Stimulated activated CD4-positive, alpha-beta T cell treated with anti-CD3 and anti-CD28 coated beads, Interleukin-1b, Interleukin-23, amount 100 ng/mL, for 24 hours (primary cell): ENCODE measurements around the gene ETFBKMT.
A peak's percentile ranks its signal among the peaks of the same experiment; 100 is the strongest.
"Not testable (repeated sequence)": the region's sequence is repeated elsewhere in the genome, so short reads cannot be mapped to it uniquely, and the experiment has no call there.

Experiments
- DNase-seq, 4 experiments: peaks; one replicate each; pipeline ENCODE4 v3.0.0-alpha.2; 2020; ENCODE audit warnings: low read depth in 4 of 4, low spot score in 1 of 4

Gene ETFBKMT

DNA sequence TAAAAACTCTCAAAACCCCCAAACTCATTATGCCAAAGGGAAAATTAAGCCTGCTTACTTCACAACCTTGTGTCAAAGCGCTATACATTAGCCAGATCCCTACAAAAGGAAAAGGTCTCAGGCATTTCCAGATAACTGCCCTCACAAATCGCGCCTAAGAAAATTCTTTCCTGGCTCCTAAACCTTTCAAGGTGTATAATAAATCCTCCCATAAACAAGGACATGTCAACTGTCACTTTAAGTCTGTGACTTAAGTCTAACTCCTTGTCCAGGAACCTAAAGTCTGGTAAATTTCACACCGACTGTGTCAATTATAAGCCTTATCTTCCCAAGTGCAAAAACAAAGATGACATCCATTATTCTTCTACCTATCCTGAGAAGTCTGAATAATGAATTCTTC, 4.3 kb upstream of the ETFBKMT start:
- DNase-seq: no peak

DNA sequence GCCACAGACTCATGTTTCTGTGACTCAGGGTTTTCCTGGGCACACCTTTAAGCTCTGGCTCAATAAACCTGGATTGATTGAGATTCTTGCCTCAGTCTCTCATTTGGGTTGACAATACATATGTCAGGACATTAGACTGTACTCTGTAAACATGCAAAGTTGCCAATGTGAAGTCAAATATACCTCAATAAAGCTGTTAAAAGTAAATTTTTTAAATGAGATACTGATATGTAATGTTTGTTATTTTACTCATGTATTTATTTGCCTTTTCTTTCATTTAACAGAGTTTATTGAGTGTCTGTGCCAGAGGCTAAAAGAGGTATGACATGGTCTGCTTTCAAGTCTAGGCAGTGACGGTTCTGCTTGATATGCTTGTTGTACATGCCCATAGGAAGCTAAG, 3.7 kb upstream of the ETFBKMT start:
- no peak for DNase-seq

DNA sequence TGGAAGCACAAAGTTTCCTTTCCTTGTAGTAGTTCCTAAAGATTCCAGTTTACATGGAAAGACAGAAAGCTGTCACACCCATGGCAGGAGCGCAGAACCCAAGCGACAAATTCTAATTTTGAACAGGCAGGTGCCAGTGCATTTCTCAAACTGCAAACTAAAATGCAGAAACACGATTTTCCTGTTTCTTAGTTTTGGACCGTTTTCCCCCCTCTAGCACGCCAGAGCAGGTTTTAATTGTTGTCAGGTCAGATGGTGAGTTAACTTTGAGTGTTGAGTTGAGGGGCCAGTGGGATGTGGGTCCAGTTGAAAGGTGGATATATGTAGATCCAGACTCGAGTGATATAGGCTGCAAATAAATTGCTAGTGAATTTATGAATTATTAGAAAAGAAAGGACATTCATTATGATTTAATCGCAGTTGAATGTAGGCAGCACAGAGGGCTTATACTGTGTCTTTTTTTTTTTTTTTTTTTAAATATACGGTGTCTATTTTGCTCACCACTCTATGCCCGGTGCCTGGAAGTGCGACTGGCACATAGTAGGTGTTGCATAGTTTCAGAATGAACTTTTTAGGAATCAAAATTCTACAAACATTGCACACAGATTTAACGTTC, 909 bp upstream of the ETFBKMT start:
- no peak for DNase-seq

DNA sequence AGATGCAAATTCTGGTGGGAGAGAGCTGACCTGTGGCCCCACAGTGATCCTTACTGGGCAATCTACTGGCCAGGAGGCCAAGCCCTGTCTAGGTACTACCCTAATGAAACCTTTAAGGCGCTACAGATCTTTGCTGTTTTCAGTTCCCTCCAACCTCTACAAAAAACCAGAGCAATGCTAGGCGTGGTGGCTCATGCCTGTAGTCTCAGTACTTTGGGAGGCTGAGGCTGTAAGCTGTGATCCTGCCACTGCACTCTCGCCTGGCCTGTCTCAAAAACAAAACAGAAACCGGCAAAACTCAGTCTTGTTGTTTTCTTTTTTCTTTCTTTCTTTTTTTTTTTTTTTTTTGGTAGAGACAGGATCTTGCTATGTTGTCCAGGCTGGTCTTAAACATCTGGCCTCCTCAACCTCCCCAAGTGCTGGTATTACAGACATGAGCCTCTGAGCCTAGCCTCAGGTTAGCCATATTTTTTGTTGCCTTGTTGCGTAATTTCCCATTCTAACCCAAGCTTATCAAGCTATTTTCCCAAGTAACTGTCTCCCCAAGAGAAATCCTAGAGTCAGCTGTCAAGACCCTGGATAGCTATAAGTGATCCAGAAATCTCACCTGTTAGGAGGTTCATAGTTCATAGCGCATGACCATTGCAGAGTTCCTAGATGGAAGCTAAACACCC, 2.8 kb downstream of the ETFBKMT start:
- no peak for DNase-seq

DNA sequence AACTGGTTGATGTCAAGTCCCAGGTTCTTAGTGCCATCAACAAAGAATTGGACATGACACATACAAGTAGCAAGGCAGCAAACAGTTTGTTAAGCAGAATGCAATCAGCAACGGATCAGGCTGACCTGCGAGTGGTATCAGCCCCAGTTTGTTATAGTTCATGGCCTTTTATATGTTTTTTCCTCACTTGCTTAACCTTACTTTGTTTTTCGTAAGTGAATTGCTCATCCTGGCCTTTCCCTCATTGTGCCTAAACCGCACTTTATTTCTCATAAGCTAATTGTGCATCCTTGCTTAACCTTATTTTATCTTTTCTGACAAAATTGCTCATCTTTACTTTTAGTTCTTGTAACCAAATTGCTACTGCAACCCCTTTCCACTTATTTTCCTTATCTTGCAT, 4.1 kb downstream of the ETFBKMT start:
- no peak for DNase-seq

DNA sequence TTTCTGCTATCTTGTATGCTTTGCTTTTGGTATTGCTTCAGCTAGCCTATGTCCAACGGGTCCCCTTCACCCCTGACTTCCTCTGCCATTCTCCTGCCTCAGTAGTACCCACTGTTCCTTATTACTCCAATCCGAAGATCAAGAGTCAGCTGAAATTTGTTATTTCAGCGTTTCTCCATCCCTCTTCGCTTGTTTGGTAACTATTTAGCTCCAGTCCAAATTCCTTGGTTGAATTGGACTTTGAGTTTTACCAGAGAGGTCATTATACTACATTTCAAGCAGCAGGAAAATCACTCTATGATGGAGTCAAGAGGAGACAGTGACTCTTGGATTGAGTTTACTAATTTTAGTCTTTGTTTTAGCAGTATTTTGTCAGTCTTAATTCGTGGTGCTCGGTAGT, 4.5 kb downstream of the ETFBKMT start:
- DNase-seq: no peak

DNA sequence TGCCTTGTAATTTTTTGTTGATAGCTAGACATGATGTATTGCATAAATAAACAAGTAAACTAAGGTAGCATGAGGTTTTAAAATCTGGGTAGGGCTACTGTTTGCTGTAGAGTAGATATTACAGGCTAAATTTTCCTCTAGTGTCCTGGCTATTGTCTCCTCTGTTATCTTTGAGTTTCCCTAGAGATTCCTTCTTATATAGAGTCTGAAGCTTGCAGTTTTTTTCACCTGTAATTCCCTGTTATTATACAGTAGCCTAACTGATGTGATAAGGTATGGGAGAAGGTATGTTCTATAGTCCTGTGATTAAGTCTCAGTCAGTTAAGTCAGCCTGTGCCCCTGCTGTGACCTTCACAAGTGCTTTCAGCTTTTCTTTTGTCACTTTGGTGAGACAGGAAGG, 9.5 kb downstream of the ETFBKMT start:
- DNase-seq: no peak

DNA sequence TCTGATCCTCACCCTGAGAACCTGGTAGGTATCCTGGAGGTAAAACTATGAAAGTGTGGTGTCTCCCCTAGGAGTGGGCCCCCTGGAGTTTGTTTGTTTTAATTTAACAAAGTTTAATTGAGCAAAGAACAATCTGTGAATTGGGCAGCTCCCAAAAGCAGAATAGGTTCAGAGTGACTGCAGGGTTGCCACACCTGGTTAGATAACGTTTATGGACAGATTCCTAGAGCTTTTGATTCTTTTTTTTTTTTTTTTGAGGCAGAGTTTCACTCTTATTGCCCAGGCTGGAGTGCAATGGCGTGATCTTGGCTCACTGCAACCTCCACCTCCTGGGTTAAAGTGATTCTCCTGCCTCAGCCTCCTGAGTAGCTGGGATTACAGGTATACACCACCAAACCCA, 10.1 kb downstream of the ETFBKMT start:
- not testable (repeated sequence) for DNase-seq

DNA sequence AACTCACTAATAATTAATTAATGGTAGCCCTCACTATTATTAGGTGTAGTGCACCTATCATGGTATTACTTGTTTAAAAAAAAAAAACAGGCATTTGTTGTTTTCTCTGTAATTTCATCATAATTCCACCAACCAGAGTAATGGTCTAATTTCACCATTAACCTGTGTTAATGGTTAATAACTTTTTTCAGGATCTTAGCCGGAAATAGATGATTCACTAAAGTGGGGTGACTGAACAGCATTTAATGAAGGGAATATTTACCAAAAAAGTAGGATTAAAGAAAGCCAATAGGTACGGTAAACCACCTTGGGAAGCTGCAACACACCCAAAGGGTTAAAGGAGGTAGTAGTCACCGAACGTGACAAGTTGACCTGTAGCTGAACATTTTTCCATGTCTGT, 13.0 kb downstream of the ETFBKMT start:
- no peak for DNase-seq

DNA sequence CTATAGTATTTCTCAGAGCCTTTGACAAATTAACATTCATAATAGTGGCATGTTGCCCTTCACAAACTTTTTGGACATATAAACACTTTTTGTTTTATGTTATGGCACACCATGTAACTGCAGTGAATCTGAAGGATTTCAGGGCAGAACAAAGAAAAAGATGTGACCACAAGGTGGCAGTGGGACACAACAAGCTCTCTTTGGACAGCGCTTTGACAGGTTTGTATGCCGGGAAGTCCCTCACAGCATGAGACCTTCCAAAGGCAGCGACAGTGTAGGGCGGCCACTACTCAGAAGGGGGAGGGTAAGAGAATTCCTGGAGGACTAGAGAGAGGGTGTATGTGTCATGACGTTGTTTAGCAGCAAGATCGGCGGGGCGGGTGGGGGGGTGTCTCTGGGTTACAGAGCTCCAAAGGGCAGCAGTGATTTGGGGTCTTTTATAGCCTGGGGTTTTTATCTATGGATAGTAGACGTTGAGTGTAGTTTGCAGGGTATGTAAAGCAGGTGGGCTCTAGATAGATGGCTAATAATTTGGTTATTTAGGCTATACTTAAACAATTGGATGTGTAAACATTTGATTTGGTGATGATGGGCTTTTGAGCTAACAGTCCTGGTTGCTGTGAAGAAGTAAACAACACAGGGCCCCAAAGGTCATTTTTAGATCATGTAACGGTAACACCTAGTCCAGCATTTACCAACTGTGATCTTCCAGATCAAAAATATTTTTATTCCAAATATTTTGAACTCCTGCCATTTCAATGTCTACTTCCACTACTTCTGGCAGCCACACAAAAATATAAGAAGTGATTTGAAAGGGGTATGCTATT, 22.9 kb downstream of the ETFBKMT start:
- peak; percentile 22 to 44 (median 38) for DNase-seq

DNA sequence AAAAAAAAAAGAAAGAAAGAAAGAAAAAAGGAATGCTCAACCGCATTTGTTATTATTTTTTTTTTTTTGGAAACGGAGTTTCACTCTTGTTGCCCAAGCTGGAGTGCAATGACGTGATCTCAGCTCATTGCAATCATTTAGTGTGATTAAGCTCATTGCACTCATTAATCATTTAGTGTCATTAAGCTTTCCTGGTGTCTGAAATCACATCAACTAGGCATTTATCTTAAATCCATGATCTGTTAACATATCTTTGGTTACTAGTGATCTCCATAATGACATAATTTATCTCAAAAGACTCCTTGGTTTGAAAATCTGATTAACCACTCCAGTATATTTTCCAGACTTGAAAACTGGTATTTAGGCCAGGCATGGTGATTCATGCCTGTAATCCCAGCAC, 26.3 kb downstream of the ETFBKMT start:
- DNase-seq: no peak

DNA sequence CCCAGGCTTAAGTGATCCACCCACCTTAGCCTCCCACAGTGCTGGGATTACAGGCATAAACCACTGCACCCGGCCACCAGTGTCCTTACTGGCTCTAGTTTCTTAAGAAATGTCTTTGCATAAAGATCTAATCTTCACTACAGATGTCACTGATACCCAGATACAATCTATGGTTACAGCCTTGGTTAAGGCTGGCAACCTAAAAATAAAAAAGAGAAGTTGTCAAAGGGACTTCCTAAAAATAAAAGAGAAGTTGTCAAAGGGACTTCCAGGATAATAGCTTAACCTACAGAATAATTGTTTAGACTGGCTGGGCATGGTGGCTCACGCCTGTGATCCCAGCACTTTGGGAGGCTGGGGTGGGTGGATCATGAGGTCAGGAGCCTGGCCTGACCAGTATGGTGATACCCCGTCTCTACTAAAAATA, 27.6 kb downstream of the ETFBKMT start:
- no peak for DNase-seq

DNA sequence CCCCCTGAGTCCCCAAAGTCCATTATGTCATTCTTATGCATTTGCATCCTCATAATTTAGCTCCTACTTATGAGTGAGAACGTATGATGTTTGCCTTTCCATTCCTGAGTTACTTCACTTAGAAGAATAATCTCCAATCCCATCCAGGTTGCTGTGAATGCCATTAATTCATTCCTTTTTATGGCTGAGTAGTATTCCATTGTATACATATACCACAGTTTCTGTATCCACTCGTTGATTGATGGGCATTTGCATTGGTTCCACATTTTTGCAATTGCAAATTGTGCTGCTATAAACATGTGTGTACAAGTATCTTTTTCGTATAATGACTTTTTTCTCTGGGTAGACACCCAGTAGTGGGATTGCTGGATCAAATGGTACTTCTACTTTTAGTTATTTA, 30.4 kb downstream of the ETFBKMT start:
- not testable (repeated sequence) for DNase-seq

DNA sequence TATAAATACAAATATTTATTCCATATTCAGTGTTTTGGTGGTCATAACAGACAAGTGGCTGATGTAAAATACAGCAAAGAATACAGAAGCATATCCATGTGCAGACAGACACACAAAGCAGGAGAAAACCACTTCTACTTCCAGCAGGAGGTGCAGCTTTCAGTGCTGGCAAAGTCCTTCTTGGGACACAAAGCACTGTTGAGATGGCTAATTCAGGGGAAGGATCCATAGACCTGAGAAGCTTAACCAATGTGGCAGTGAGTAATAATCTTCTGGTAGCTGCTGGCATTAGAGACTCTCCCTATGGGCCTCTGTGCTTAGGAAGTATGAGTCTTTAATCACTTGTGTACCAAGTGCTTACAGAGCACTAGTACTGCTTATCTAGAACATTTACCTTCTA, 42.6 kb downstream of the ETFBKMT start:
- no peak for DNase-seq

DNA sequence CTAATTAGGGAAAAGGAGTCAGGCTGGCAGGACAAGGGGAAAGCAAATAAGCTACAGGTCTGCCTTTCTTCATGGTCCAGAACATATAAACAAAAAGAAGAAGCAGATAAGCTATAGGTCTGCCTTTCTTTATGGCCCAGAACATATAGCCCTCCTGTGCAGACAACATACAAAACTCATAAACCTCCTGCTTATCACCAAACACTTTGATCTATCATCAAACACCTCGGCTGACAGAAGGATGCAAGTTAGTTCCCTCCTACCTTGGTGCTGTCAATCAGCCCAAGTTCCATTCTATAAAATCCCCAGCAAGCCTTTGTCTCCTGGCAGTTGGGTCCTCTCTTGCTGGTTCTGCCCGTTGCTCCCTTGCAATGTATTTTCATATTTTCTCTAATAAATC, 46.1 kb downstream of the ETFBKMT start:
- DNase-seq: no peak

DNA sequence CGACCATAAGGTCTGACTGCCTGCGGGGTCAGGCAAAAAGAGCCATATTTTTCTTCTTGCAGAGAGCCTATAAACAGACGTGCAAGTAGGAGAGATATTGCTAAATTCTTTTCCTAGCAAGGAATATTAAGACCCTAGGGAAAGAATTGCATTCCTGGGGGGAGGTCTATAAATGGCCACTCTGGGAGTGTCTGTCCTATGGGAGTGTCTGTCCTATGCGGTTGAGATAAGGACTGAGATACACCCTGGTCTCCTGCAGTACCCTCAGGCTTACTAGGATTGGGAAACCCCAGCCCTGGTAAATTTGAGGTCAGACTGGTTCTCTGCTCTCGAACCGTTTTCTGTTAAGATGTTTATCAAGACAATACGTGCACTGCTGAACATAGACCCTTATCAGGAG, 48.6 kb downstream of the ETFBKMT start:
- not testable (repeated sequence) for DNase-seq

DNA sequence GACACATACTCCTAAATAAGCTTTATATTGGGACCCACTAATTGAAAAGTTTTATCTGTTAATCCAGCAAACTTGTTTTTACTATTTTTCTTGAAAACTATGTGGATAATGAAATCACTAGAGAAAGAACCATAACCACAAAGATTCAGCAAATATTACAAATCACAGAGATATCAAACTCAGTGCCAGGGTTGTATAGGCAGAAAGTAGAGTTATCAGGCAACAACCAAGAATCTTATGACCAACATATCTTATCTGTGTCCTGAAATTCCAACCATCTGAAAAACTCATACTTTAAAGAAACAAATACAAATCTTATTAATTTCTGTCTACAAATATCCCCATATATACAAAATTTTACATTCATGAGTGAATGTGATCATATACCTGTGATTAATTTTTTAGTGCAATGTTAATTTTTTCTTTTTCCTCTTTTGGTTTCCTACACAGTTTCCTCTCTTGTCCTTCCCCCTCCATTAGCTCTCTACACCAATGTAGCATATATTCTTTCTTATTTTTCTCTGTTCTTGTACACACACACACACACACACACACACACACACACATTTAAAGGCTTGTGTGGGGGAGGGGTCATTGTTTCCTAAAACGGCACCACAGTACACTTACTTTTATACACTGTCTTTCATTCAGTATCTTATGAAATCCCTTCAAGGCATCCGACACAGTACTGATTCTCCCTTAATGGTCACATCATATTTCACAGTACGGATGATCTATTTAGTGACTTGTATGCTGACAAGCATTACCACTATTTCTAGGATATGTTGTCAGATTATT, 50.7 kb downstream of the ETFBKMT start:
- no peak for DNase-seq

DNA sequence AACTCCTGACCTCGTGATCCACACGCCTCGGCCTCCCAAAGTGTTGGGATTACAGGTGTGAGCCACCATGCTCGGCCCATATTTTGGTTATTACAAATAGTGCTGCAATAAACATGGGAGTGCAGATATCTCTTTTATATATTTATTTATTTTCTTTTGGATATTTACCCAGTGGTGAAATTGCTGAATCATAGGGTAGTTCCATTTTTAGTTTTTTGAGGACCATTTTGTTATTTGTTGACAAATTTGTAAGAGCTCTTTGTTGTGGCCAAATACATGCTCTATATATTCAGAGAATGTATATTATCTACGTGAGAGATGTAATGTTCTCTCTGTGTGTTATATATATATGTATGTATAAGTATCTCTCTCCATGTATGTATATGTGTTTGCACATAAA, 53.4 kb downstream of the ETFBKMT start:
- no peak for DNase-seq

DNA sequence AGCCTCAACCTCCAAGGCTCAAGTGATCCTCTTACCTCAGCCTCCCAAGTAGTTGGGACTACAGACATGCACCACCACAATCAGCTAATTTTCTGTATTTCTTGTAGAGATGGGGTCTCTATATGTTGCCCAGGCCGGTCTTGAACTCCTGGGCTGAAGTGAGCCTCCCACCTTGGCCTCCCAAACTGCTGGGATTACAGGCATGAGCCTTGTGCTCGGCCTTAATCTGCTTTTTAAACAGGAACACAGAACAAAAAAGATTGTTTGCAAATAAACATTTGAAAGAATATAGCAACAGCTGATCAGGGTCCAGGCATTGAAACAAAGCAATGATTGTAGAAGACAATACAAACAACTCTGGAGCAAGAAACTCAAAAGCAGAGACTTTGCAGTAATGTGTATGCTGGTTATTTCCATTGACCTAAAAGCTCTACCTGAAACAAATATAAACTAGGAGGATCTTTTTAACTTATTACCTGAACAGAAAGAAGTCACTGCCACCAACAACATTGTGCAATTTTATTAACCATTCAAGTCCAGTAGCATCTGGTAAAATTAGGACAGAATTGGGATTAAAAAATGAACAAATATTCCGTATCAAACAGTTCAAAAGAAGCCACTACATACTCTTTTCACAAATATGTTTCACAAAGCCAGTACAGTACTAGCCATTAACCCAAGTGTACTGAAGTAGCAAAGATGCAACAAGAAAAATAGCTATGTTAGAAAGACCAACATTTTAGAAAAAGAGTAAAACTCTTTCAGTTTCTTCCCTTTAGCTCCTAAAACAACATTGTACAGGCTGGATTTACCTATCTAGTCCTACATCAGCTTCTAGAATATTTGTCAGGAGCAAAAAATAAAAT, 55.2 kb downstream of the ETFBKMT start:
- DNase-seq: no peak

DNA sequence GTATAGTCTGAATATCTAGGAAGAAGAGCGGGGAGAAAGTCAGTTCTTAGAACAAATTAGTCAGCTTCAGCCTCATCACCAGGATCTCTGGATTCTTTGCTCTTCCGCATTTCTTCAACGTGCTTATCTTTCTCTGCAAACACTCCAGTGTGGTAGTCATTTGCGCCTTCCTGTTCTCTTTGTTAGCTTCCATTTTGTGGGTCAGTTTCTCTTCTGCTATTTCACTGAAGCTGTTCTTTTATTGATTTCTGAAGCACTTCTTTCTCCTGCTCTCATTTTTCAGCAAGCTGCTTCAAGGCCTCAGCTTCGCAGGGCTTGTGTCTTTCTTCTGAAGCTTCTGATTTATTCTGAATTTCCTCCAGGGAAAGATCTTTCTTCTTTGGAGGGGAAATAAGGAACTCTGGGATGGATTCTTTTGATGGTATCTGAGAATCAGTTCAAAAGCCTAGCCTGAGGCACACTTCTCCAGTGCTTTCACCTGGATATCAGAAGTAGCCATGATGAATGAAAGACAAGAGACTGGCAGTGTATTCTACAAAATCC, 55.9 kb downstream of the ETFBKMT start:
- DNase-seq: no peak
